Forelimb muscle (tissue), 1 donor: ENCODE data around the gene BPIFB4. TPM values are rescaled to one million over a fixed set of nuclear protein-coding genes. Genes with fewer than 3 reads are reported as not detected.

Experiments
- polyA plus RNA-seq: library from polyadenylated mRNA; unstranded; fragments of 120-200 nt; gene quantifications from one replicate; pipeline ENCODE4 v1.2.1, GENCODE V29; 2013; ENCODE audit not compliant: insufficient read length

BPIFB4 gene
- polyA plus RNA-seq, 1 donor = 0.29 TPM

Other genes with a start within 250 kb of the BPIFB4 start
- gene EFCAB8, start 220.7 kb upstream of the BPIFB4 start, polyA plus RNA-seq = 0.24 TPM
- not detected for gene SUN5, start 75.2 kb upstream of the BPIFB4 start, polyA plus RNA-seq
- not detected for gene BPIFB2, start 71.9 kb upstream of the BPIFB4 start, polyA plus RNA-seq
- not detected for gene BPIFB6, start 48.0 kb upstream of the BPIFB4 start, polyA plus RNA-seq
- not detected for gene BPIFB3, start 25.7 kb upstream of the BPIFB4 start, polyA plus RNA-seq
- not detected for gene BPIFA2, start 88.5 kb downstream of the BPIFB4 start, polyA plus RNA-seq
- gene BPIFA3, start 137.7 kb downstream of the BPIFB4 start, polyA plus RNA-seq = not detected
- not detected for gene BPIFA1, start 156.4 kb downstream of the BPIFB4 start, polyA plus RNA-seq
- gene BPIFB1, start 203.6 kb downstream of the BPIFB4 start, polyA plus RNA-seq = not detected